Placental epithelial cell (primary cell): Measurements from ENCODE around the gene GMEB2. TPM values are rescaled to one million over a fixed set of nuclear protein-coding genes. Genes with fewer than 3 reads are reported as not detected.

Source experiments
- total RNA-seq: library from RNA; depleted of rRNA; stranded (reverse); fragments of >200 nt; gene quantifications from 2 replicates; pipeline ENCODE4 v1.2.3, GENCODE V29; 2012

Gene GMEB2
- 8.2 and 11.8 TPM in 2 replicates for total RNA-seq

GRCh38 chr20:63626424-63627128, at the start of gene GMEB2:
Gene GMEB2 (minus strand): TSS chr20:63627101. CDS start chr20:63619397, 7,704 bp downstream.

GRCh38 chr20:63657937-63658748, 31.2 kb upstream of the GMEB2 start, which contains the start of gene RTEL1:
Gene RTEL1 (plus strand): TSS chr20:63658312. CDS start chr20:63659403, 1,091 bp downstream.

GRCh38 chr20:63653041-63653973, 26.4 kb upstream of the GMEB2 start, which contains the start of gene STMN3:
Gene STMN3 (minus strand): TSS chr20:63653424. CDS start chr20:63653345, 79 bp downstream.

GRCh38 chr20:63574156-63574828, 52.6 kb downstream of the GMEB2 start, which contains the start of gene HELZ2:
Gene HELZ2 (minus strand): TSS chr20:63574239. CDS start chr20:63572385, 1,854 bp downstream.

GRCh38 chr20:63553933-63554290, 73.0 kb downstream of the GMEB2 start, which contains the start of gene FNDC11:
Gene FNDC11 (plus strand): TSS chr20:63554159. CDS start chr20:63555664, 1,505 bp downstream.

GRCh38 chr20:63547725-63548480, 79.0 kb downstream of the GMEB2 start, which contains the start of gene SRMS:
Gene SRMS (minus strand): TSS chr20:63547749. CDS start chr20:63547463, 286 bp downstream.

Other genes with a start within 250 kb of the GMEB2 start
- gene KCNQ2, start 154.4 kb downstream of the GMEB2 start, total RNA-seq, result not detected in 2 replicates
- gene EEF1A2, start 128.0 kb downstream of the GMEB2 start, total RNA-seq, result 1.8 and 11.0 TPM in 2 replicates
- 190 and 201 TPM in 2 replicates for gene PPDPF, start 106.3 kb downstream of the GMEB2 start, total RNA-seq
- gene PTK6, start 89.7 kb downstream of the GMEB2 start, total RNA-seq, result under 0.01 and 0.22 TPM in 2 replicates
- not detected in 2 replicates for gene SRMS, start 79.4 kb downstream of the GMEB2 start, total RNA-seq
- gene FNDC11, start 72.9 kb downstream of the GMEB2 start, total RNA-seq, result 0.11 and 0.79 TPM in 2 replicates
- 25.4 and 31.4 TPM in 2 replicates for gene HELZ2, start 52.9 kb downstream of the GMEB2 start, total RNA-seq
- 0.76 and 2.0 TPM in 2 replicates for gene STMN3, start 26.3 kb upstream of the GMEB2 start, total RNA-seq
- 11.8 and 17.5 TPM in 2 replicates for gene RTEL1, start 31.2 kb upstream of the GMEB2 start, total RNA-seq
- 0.39 TPM in 1 of 2 replicates, not detected in the other for gene TNFRSF6B, start 69.6 kb upstream of the GMEB2 start, total RNA-seq
- gene ARFRP1, start 80.9 kb upstream of the GMEB2 start, total RNA-seq, result 18.1 and 22.4 TPM in 2 replicates
- gene ZGPAT, start 80.9 kb upstream of the GMEB2 start, total RNA-seq, result 20.1 and 22.8 TPM in 2 replicates
- 2.4 and 5.1 TPM in 2 replicates for gene LIME1, start 109.6 kb upstream of the GMEB2 start, total RNA-seq
- 41.2 and 56.8 TPM in 2 replicates for gene SLC2A4RG, start 112.7 kb upstream of the GMEB2 start, total RNA-seq
- 1.6 and 1.8 TPM in 2 replicates for gene ZBTB46, start 204.2 kb upstream of the GMEB2 start, total RNA-seq
- gene ABHD16B, start 234.4 kb upstream of the GMEB2 start, total RNA-seq, result not detected in 2 replicates
- 66.0 and 103 TPM in 2 replicates for gene TPD52L2, start 238.2 kb upstream of the GMEB2 start, total RNA-seq